Activated CD8-positive, alpha-beta memory T cell treated with anti-CD3 and anti-CD28 coated beads for 24 hours (primary cell): ENCODE data around the gene COL4A4.

ENCODE experiments used
- DNase-seq: peaks from one replicate; pipeline ENCODE4 v3.0.0-alpha.2; 2020

COL4A4 gene

DNA sequence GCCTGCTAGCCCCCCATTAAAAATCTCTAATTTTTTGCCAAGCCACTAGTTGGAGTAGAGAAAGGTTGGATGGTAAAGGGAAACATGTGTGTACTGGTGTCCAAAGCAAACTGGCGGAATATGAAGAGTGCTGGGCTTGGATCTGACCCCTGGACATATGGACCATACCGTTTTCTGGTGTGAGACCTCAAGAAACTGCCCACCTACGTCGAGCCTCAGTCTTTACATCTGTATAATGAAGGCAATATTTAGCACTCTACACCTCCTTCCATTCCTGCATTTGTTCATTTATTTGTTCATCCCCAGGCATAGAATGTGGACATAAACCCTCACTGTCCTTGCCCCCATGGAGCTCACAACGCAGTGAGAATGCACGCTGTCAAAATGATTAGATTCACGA lies 185.7 kb downstream of the COL4A4 start:
- DNase-seq: no peak

DNA sequence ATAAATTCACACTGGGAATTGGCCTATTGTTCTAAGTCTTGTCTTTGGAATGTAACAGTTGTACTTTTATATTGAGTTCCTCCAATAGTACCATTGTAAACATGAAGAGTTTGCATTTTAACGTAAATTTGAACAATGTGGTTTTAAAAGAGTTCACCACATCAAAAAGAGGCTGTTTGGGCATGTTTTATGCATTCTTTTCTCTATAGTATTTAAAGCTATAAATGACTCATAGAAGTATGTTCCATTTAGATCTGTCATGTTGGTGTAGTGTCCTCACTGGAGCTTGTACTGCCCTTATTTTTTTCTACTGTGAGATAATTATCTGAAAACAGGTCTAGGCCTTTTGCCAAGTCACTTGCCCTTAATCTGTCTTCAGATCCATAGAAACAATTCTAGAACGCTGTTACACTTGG lies 186.2 kb downstream of the COL4A4 start:
- no peak for DNase-seq

DNA sequence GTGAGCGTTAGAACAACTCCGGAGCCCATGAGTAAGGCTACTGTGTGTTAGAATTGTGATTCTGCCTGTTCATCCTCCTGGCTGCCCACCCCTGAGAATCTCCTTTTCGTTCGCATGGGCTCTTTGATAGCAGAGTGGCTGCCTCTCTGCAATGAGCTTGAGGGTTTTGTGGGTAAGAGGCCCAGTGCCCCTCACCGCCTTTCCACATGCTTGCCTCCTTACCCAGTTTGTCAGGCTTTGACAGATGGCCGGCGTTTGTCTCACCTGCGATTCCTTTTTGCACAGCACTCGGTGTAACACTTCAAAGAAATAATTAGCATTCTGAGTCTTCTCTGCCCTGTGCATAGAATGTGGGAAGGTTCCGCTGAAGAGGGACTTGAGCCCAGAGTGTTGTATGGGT lies 190.2 kb downstream of the COL4A4 start:
- no peak for DNase-seq

DNA sequence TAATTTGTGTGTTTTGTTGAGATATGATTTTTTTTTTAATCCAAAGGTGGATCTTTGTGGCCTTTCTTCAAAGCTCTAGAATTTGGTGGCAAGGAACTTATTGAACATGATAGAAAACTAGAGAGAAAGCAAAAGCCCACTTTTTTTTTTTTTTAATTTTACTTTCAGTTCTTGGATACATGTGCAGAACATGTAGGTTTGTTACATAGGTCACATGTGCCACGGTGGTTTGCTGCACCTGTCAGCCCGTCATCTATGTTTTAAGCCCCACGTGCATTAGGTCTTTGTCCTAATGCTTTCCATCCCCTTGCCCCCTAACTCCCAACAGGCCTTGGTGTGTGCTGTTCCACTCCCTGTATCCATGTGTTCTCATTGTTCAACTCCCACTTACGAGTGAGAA lies 192.2 kb downstream of the COL4A4 start:
- no peak for DNase-seq

DNA sequence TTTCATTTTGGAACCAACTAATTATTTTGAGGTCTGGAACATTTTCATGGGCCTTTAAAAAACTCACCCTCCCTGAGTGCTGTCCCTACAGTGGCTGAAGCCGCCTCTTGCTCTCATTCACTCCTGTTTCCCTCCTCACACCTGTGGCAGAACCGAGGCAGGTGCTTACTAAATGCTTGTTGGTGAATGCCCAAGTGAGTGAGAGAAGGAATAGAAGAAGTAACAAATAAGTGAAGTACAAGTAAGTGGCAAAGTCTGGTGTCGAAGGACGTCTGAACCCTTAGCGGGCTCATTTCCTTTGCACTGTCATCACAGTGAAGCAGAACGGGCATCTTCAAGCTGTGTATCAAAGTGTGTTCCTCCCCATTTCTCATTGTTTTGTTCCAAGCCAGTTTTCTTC lies 192.9 kb downstream of the COL4A4 start:
- DNase-seq: no peak

DNA sequence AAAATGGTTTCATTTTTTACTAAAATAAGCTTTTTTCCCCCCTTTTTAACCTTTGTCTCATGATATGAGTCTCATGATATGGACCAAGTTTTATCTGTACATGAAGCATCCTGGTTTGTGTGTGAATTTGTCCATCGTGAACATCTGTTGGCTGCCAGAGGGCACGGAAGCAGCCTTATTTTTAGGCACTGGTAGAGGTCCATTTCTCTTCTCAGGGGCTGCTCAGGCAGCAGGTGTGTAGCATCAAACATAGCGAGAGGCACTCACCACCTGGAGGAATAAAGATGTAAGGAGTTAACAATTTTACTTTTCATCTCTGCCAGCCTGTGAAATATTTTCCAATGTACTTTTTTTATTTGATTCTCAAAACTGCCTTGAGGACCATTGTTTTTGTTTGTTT lies 193.6 kb downstream of the COL4A4 start:
- DNase-seq: no peak

DNA sequence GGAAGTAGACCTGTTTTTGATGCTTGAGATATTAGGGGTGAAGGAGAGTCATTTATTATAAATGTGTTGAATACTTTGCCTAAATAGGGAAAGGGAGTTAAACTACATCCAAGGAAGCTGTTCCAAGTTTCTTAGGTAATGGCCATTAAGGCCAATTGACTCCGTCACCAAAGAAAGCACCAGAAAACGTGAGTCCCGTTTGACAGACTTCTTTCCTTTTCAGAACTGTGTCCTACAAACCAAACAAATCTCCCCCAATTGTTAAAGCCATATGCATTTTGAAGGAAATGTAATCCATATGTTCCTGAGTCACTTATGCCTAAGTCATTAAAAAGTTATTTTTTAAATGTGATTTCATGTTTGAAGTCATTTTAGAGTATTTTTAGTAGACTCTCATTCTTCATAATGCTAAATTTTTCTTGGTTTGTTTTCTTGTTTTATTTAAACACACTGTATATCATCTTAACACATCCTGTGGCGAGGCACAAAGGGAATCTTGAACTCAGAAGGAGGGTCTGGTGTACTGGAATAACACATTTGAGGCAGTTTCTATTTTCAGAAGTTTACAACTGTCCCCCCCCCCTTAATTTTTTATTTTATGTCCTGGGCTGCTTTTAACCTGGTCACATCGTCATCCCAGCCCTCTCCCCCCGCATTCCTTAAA lies 194.5 kb downstream of the COL4A4 start:
- DNase-seq: no peak

GRCh38 chr2:226965376-226965775 lies 198.6 kb downstream of the COL4A4 start:
- no peak for DNase-seq

DNA sequence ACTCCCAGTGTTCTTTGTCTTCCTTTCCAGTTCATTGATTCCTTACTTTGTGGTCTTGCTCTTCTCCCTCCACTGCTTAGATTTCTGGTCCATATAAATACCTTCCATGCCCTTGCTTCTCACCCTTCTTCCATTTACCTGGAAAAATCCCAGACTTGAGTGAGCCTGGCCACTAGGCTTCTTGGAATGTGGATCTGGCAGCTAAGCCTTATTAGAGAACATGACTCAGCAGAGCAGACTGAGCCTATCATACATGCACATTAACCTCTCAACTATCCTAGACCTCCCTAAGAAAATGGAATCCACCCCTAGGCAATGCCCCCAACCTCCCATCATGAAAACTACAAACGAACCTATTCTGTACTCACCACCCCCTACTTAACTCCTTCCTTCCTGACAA lies 200.5 kb downstream of the COL4A4 start:
- no peak for DNase-seq

- DNase-seq: no peak
Observed at GRCh38 chr2:226962176-226962773, 201.7 kb downstream of the COL4A4 start.

DNA sequence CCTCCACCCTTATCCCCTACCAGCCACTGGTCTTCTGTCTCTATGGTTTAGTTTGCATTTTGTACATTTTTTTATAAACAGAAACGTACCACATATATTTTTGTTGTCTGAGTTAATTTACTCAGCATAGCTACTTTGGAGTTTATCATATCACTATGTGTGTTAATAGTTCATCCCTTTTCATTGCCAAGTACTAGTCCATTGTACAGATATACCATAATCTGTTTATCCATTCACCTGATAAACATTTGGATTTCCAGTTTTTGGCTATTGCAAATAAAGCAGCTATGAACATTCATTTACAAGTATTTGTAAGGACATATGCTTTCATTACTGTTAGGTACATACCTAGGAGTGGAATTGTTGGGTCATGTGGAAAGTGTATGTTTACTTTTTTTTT lies 204.6 kb downstream of the COL4A4 start:
- DNase-seq: no peak

DNA sequence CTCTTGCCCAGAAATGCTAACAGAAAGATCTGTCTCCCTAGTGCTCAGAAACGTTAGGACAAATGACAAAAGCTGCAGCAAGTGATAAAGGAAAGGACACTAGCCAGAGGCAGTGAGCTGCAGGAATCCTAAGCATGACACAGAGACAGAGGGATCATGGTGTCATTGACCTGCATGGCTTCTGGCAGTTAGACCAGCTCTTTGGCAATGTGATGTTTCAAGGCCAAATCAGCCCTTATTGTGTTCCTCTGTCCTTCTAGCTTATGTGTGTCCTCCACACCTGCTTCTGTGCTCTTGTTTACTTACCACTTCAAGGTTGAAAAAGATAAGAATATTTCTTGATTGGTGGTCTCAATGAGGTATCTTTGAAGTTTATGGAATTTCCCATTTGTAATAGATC lies 207.3 kb downstream of the COL4A4 start:
- no peak for DNase-seq

- no peak for DNase-seq
Observed at GRCh38 chr2:226953826-226954225, 210.2 kb downstream of the COL4A4 start.

- no peak for DNase-seq
Observed at GRCh38 chr2:226953206-226953605, 210.8 kb downstream of the COL4A4 start.
